Stimulated activated CD4-positive, alpha-beta T cell treated with anti-CD3 and anti-CD28 coated beads, Interleukin-1b, Interleukin-23, amount 100 ng/mL, for 4 hours (primary cell): ENCODE data around the gene IL1RAPL2.
"Not testable (repeated sequence)": the region's sequence is repeated elsewhere in the genome, so short reads cannot be mapped to it uniquely, and the experiment has no call there.

ENCODE experiments used
- DNase-seq, 2 donors: peaks; one replicate each; pipeline ENCODE4 v3.0.0-alpha.2; 2020; ENCODE audit warnings: low read depth in 2 of 2

The IL1RAPL2 gene

DNA sequence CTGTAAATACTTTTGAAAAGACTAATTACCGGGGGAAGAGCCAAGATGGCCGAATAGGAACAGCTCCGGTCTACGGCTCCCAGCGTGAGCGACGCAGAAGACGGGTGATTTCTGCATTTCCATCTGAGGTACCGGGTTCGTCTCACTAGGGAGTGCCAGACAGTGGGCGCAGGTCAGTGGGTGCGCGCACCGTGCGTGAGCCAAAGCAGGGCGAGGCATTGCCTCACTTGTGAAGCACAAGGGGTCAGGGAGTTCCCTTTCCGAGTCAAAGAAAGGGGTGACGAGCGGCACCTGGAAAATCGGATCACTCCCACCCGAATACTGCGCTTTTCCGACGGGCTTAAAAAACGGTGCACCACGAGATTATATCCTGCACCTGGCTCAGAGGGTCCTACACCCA is 1230.9 kb downstream of the IL1RAPL2 start:
- DNase-seq = not testable (repeated sequence)

DNA sequence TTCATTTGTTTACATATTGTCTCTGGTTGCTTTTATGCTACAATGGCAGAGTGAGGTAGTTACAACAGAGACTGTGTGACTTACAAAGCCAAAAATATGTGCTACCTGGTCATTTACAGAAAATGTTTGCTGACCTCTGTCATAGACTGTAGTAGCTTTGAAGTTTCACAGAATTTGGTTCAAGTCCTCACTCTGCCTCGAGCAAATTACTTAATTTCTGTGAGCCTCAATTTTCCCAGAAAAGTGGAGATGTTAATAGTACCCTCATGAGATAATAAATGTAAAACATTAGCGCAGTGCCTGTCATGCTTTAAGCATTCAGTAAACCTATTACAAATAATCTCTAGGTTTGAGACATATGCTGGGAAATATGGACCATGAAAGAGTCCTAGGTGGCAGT is 1237.9 kb downstream of the IL1RAPL2 start:
- DNase-seq = no peak

DNA sequence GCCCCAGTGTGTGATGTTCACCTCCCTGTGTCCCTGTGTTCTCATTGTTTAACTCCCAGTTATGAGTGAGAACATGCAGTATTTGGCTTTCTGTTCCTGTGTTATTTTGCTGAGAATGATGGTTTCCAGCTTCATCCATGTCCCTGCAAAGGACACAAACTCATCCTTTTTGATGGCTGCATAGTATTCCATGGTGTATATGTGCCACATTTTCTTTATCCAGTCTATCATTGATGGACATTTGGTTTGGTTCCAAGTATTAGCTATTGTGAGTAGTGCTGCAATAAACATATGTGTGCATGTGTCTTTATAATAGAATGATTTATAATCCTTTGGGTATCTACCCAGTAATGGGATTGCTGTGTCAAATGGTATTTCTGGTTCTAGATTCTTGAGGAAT is 1239.7 kb downstream of the IL1RAPL2 start:
- not testable (repeated sequence) for DNase-seq

DNA sequence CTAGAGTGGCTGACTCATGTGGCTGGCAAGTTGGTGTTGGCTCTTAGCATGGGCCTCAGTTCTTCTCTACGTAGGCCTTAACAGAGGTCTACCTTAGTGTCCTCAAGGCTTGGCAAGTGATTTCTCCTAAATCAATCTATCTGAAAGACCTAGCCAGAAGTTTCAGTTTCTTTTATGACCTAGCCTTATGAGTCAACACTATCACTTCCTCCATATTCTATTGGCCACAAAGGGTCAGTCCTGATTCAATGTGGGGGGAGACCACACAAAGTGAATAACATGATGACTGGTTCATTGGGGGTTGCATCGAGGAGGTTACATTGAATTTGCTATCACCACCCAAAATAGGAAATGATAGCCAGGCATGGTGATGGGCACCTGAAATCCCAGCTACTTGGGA is 1250.5 kb downstream of the IL1RAPL2 start:
- DNase-seq = no peak
